ENCODE results near the gene RNU1-4. TPM values are rescaled to one million over a fixed set of nuclear protein-coding genes. Genes with fewer than 3 reads are reported as not detected.
"Not testable (repeated sequence)": the region's sequence is repeated elsewhere in the genome, so short reads cannot be mapped to it uniquely, and the experiment has no call there.

The RNU1-4 gene
- total RNA-seq, 1 donor from 2014 or later: 19,908 TPM

GRCh38 chr1:16703141-16703540 lies 37.2 kb upstream of the RNU1-4 start:
- H3K4me1 ChIP-seq; intact Hi-C loops (cut with DNase I); H3K27ac ChIP-seq; DNase-seq (ENCODE audit: extremely low spot score in 2 of 2); H3K9me3 ChIP-seq; H3K36me3 ChIP-seq; H3K4me3 ChIP-seq; H3K27me3 ChIP-seq: not testable (repeated sequence)

GRCh38 chr1:16703602-16704001 lies 36.7 kb upstream of the RNU1-4 start:
- H3K4me3 ChIP-seq; H3K36me3 ChIP-seq; H3K4me1 ChIP-seq; intact Hi-C loops (cut with DNase I); H3K27me3 ChIP-seq; H3K27ac ChIP-seq; H3K9me3 ChIP-seq; DNase-seq (ENCODE audit: extremely low spot score in 2 of 2): not testable (repeated sequence)

GRCh38 chr1:16704076-16704475 lies 36.2 kb upstream of the RNU1-4 start:
- DNase-seq (ENCODE audit: extremely low spot score in 2 of 2); intact Hi-C loops (cut with DNase I); H3K4me1 ChIP-seq; H3K36me3 ChIP-seq; H3K27ac ChIP-seq; H3K4me3 ChIP-seq; H3K9me3 ChIP-seq; H3K27me3 ChIP-seq: not testable (repeated sequence)

GRCh38 chr1:16704502-16705100 lies 35.7 kb upstream of the RNU1-4 start:
- H3K27ac ChIP-seq; H3K4me1 ChIP-seq; H3K9me3 ChIP-seq; DNase-seq (ENCODE audit: extremely low spot score in 2 of 2); H3K36me3 ChIP-seq; H3K4me3 ChIP-seq; H3K27me3 ChIP-seq; intact Hi-C loops (cut with DNase I): not testable (repeated sequence)

- H3K9me3 ChIP-seq; H3K36me3 ChIP-seq; H3K4me3 ChIP-seq; H3K4me1 ChIP-seq; H3K27ac ChIP-seq; intact Hi-C loops (cut with DNase I); H3K27me3 ChIP-seq: not testable (repeated sequence)
- peak in 1 of 2 donors; percentile 6 for DNase-seq (ENCODE audit: extremely low spot score in 2 of 2)
These were observed 34.0 kb upstream of the RNU1-4 start for GRCh38 chr1:16706302-16706701.

- intact Hi-C loops (cut with DNase I); H3K9me3 ChIP-seq; H3K27me3 ChIP-seq; H3K27ac ChIP-seq; H3K4me1 ChIP-seq; H3K36me3 ChIP-seq: not testable (repeated sequence)
- DNase-seq (ENCODE audit: extremely low spot score in 2 of 2): peak in 1 of 2 donors; percentile 13
- peak overlapping the region; percentile 16 to 37 for H3K4me3 ChIP-seq
These were observed 32.9 kb upstream of the RNU1-4 start for GRCh38 chr1:16707130-16708093.

GRCh38 chr1:16708704-16709103 lies 31.6 kb upstream of the RNU1-4 start:
- DNase-seq (ENCODE audit: extremely low spot score in 2 of 2); H3K36me3 ChIP-seq; H3K9me3 ChIP-seq; H3K27ac ChIP-seq; H3K4me1 ChIP-seq; H3K27me3 ChIP-seq; H3K4me3 ChIP-seq; intact Hi-C loops (cut with DNase I): not testable (repeated sequence)

GRCh38 chr1:16709659-16710087 lies 30.6 kb upstream of the RNU1-4 start:
- H3K27ac ChIP-seq; intact Hi-C loops (cut with DNase I); H3K27me3 ChIP-seq; H3K9me3 ChIP-seq; H3K4me1 ChIP-seq; H3K4me3 ChIP-seq; H3K36me3 ChIP-seq: not testable (repeated sequence)
- peak in 1 of 2 donors; percentile 49 for DNase-seq (ENCODE audit: extremely low spot score in 2 of 2)

- H3K9me3 ChIP-seq; H3K27me3 ChIP-seq; H3K4me3 ChIP-seq; H3K27ac ChIP-seq; intact Hi-C loops (cut with DNase I); H3K4me1 ChIP-seq; H3K36me3 ChIP-seq: not testable (repeated sequence)
- peak in 1 of 2 donors; percentile 90 for DNase-seq (ENCODE audit: extremely low spot score in 2 of 2)
These were observed 29.7 kb upstream of the RNU1-4 start for GRCh38 chr1:16710618-16711017.

- H3K27ac ChIP-seq; H3K4me3 ChIP-seq; intact Hi-C loops (cut with DNase I); H3K4me1 ChIP-seq; H3K36me3 ChIP-seq; H3K9me3 ChIP-seq; H3K27me3 ChIP-seq: not testable (repeated sequence)
- peak in 1 of 2 donors; percentile 29 for DNase-seq (ENCODE audit: extremely low spot score in 2 of 2)
These were observed 28.2 kb upstream of the RNU1-4 start for GRCh38 chr1:16712131-16712530.

- H3K27ac ChIP-seq; H3K9me3 ChIP-seq; H3K4me3 ChIP-seq; H3K4me1 ChIP-seq; intact Hi-C loops (cut with DNase I); H3K36me3 ChIP-seq; H3K27me3 ChIP-seq: not testable (repeated sequence)
- peak in 1 of 2 donors; percentile 67 for DNase-seq (ENCODE audit: extremely low spot score in 2 of 2)
These were observed 27.7 kb upstream of the RNU1-4 start for GRCh38 chr1:16712582-16712981.

GRCh38 chr1:16712984-16713383 lies 27.3 kb upstream of the RNU1-4 start:
- H3K4me1 ChIP-seq; H3K27ac ChIP-seq; H3K4me3 ChIP-seq; H3K36me3 ChIP-seq; H3K9me3 ChIP-seq; H3K27me3 ChIP-seq; intact Hi-C loops (cut with DNase I): not testable (repeated sequence)
- peak in 1 of 2 donors; percentile 32 for DNase-seq (ENCODE audit: extremely low spot score in 2 of 2)

GRCh38 chr1:16713480-16713879 lies 26.8 kb upstream of the RNU1-4 start:
- H3K27me3 ChIP-seq; H3K27ac ChIP-seq; intact Hi-C loops (cut with DNase I); H3K4me3 ChIP-seq; DNase-seq (ENCODE audit: extremely low spot score in 2 of 2); H3K9me3 ChIP-seq; H3K36me3 ChIP-seq; H3K4me1 ChIP-seq: not testable (repeated sequence)
